ENCODE measurements around the gene VCAM1.

VCAM1 gene

GRCh38 chr1:100719490-100719889 lies at the start of gene VCAM1:
Gene VCAM1, plus strand, starts transcription at chr1:100719742. Its CDS starts 119 bp downstream, at chr1:100719861.
- no peak for DNase-seq

GRCh38 chr1:100670083-100670482 lies 49.5 kb upstream of the VCAM1 start:
- DNase-seq, result no peak

- no peak for DNase-seq
Measured at GRCh38 chr1:100671601-100672000, 47.9 kb upstream of the VCAM1 start.

- no peak for DNase-seq
Measured at GRCh38 chr1:100683448-100684349, 35.8 kb upstream of the VCAM1 start.

GRCh38 chr1:100699744-100700143 lies 19.8 kb upstream of the VCAM1 start:
- no peak for DNase-seq

- DNase-seq, result no peak
Measured at GRCh38 chr1:100700586-100700985, 19.0 kb upstream of the VCAM1 start.

GRCh38 chr1:100703052-100703451 lies 16.5 kb upstream of the VCAM1 start:
- DNase-seq, result no peak

- no peak for DNase-seq
Measured at GRCh38 chr1:100703716-100704115, 15.8 kb upstream of the VCAM1 start.

- no peak for DNase-seq
Measured at GRCh38 chr1:100704473-100704872, 15.1 kb upstream of the VCAM1 start.

GRCh38 chr1:100706296-100706695 lies 13.2 kb upstream of the VCAM1 start:
- DNase-seq, result no peak

GRCh38 chr1:100706856-100707255 lies 12.7 kb upstream of the VCAM1 start:
- DNase-seq, result no peak

GRCh38 chr1:100708476-100709062 lies 11.0 kb upstream of the VCAM1 start:
- DNase-seq, result no peak

- no peak for DNase-seq
Measured at GRCh38 chr1:100710906-100711682, 8.4 kb upstream of the VCAM1 start.

GRCh38 chr1:100713027-100713426 lies 6.5 kb upstream of the VCAM1 start:
- DNase-seq, result peak; percentile 59

GRCh38 chr1:100713626-100714025 lies 5.9 kb upstream of the VCAM1 start:
- DNase-seq, result no peak

GRCh38 chr1:100714599-100714998 lies 4.9 kb upstream of the VCAM1 start:
- no peak for DNase-seq

- DNase-seq, result no peak
Measured at GRCh38 chr1:100717218-100717617, 2.3 kb upstream of the VCAM1 start.

GRCh38 chr1:100718581-100718980 lies 961 bp upstream of the VCAM1 start:
- no peak for DNase-seq

GRCh38 chr1:100720101-100720500 lies 559 bp downstream of the VCAM1 start:
- DNase-seq, result no peak

- no peak for DNase-seq
Measured at GRCh38 chr1:100720751-100721150, 1.2 kb downstream of the VCAM1 start.

GRCh38 chr1:100721526-100722207 lies 2.1 kb downstream of the VCAM1 start:
- no peak for DNase-seq

- no peak for DNase-seq
Measured at GRCh38 chr1:100722221-100722620, 2.7 kb downstream of the VCAM1 start.

GRCh38 chr1:100724281-100724680 lies 4.7 kb downstream of the VCAM1 start:
- DNase-seq, result no peak

Data from activated T-cell treated with anti-CD3 and anti-CD28 coated beads, Interleukin-2, amount 50 U/mL, for 1 hour (primary cell).